GM12891 (cell line): ENCODE results near the gene KRTAP12-1.

Experiments used
- PAX5 ChIP-seq: IDR thresholded peaks from 2 replicates; pipeline ENCODE4 v1.6.1; 2011; ENCODE audit warnings: low read length, moderate library complexity, mild to moderate bottlenecking; ENCODE audit not compliant: insufficient read depth, severe bottlenecking
- POLR2A ChIP-seq: IDR thresholded peaks from 2 replicates; pipeline ENCODE4 v1.6.1; 2011; ENCODE audit warnings: low read depth, low read length, control low read depth
- POLR2AphosphoS5 ChIP-seq: IDR thresholded peaks from 2 replicates; pipeline ENCODE4 v1.6.1; 2011; ENCODE audit warnings: low read depth, low read length, control low read depth
- SPI1 ChIP-seq: IDR thresholded peaks from 2 replicates; pipeline ENCODE4 v1.6.1; 2011; ENCODE audit warnings: low read depth, low read length, control low read depth
- TAF1 ChIP-seq: IDR thresholded peaks from 2 replicates; pipeline ENCODE4 v1.6.1; 2011; ENCODE audit warnings: low read depth, low read length, control low read depth

GRCh38 chr21:44710294-44710665, 28.3 kb upstream of the KRTAP12-1 start:
- TF ChIP-seq POLR2AphosphoS5 (no peak), POLR2A (no peak), SPI1 (no peak), PAX5 (no peak), TAF1 (no peak)
